PC-9 (cell line): ENCODE results near the gene SRMS.

Source experiments
- EZH2 ChIP-seq: fragments of 200-600 bp; sonication (generic); IDR thresholded peaks from 2 replicates; pipeline ENCODE4 v1.8.0; 2017; ENCODE audit warnings: antibody characterized with exemption, low read depth
- TF ChIP-seq, protein P1 (sequence below): fragments of 200-600 bp; sonication (generic); conservative IDR thresholded peaks from 2 replicates; pipeline ENCODE4 v1.6.1; 2017; ENCODE audit warnings: mixed run types, antibody characterized with exemption, mild to moderate bottlenecking, moderate library complexity

DNA sequence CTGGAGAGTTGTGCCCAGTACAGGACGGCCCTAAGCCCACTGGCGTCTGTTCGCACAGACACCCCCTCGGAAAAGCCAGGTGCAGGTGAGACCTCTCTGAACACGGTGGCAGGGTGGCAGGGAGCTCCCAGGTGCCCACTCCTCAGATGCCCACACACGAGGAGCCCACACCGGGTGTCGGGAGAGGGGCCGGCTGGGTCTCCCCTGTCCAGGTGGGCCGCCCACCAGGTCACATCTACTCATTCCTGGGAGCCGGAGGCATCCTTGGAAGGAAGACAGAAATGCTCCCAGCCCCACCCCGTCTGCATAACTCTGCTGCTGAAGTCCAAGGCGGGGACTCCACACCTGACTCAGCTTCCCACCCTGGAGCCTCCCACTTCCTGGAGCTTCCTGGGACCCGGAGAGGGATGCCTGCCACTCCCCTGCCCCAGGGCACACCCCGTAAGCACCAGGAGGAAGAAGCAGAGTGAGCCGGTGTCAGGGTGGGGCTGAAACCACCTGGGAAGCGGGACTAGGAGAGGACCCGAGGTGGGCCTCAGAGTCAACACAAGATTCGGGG is 2.5 kb downstream of the SRMS start:
- TF ChIP-seq, protein P1, sequence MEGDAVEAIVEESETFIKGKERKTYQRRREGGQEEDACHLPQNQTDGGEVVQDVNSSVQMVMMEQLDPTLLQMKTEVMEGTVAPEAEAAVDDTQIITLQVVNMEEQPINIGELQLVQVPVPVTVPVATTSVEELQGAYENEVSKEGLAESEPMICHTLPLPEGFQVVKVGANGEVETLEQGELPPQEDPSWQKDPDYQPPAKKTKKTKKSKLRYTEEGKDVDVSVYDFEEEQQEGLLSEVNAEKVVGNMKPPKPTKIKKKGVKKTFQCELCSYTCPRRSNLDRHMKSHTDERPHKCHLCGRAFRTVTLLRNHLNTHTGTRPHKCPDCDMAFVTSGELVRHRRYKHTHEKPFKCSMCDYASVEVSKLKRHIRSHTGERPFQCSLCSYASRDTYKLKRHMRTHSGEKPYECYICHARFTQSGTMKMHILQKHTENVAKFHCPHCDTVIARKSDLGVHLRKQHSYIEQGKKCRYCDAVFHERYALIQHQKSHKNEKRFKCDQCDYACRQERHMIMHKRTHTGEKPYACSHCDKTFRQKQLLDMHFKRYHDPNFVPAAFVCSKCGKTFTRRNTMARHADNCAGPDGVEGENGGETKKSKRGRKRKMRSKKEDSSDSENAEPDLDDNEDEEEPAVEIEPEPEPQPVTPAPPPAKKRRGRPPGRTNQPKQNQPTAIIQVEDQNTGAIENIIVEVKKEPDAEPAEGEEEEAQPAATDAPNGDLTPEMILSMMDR = no peak
- no peak for TF ChIP-seq EZH2
